Activated CD8-positive, alpha-beta T cell treated with anti-CD3 and anti-CD28 coated beads for 36 hours (primary cell): Measurements from ENCODE around the gene TESK2. TPM values are rescaled to one million over a fixed set of nuclear protein-coding genes. Genes with fewer than 3 reads are reported as not detected.

ENCODE experiments used
- ATAC-seq: fragments of 200-7000 bp; cut with Tn5 transposase; one replicate; pipeline ENCODE4 v1.10.0; 2021; ENCODE audit warnings: mild to moderate bottlenecking, moderate library complexity
- CTCF ChIA-PET: fragments of 350-600 bp; sonication (Branson Sonifier 250); formaldehyde crosslinking; loops from one replicate; lab custom pipeline; 2021; ENCODE audit warnings: antibody characterized with exemption; lab: Charles Lee
- POLR2A ChIA-PET: fragments of 350-600 bp; sonication (Branson Sonifier 250); formaldehyde crosslinking; loops from one replicate; lab custom pipeline; 2021; ENCODE audit warnings: antibody characterized with exemption; lab: Charles Lee
- DNase-seq: peaks from one replicate; pipeline ENCODE4 v3.0.0-alpha.2; 2020
- H3K27ac Mint-ChIP-seq: one replicate; pipeline ENCODE4 v1.8.0; 2021; ENCODE audit warnings: mild to moderate bottlenecking, mixed read lengths
- H3K27me3 Mint-ChIP-seq: one replicate; pipeline ENCODE4 v1.8.0; 2021; ENCODE audit warnings: mixed read lengths
- H3K36me3 Mint-ChIP-seq: one replicate; pipeline ENCODE4 v1.8.0; 2021; ENCODE audit warnings: low read depth, mixed read lengths
- H3K4me1 Mint-ChIP-seq: one replicate; pipeline ENCODE4 v1.8.0; 2021; ENCODE audit warnings: low read depth, mixed read lengths
- H3K4me3 Mint-ChIP-seq: one replicate; pipeline ENCODE4 v1.8.0; 2021; ENCODE audit warnings: mild to moderate bottlenecking, moderate library complexity, mixed read lengths
- H3K9me3 Mint-ChIP-seq: one replicate; pipeline ENCODE4 v1.8.0; 2021; ENCODE audit warnings: mixed read lengths
- CTCF ChIP-seq: fragments of 200-600 bp; IDR thresholded peaks from one replicate; pipeline ENCODE4 v1.8.0; 2022; ENCODE audit warnings: antibody characterized with exemption, mild to moderate bottlenecking
- intact Hi-C: fragments of 100-400 bp; cut with micrococcal nuclease; formaldehyde crosslinking; loops from one replicate; pipeline ENCODE4 v1.10.0; 2022
- total RNA-seq, 2 experiments: library from RNA; stranded (reverse); gene quantifications; one replicate each; pipeline ENCODE4 v1.2.3, GENCODE V29; 2021

Gene TESK2
- total RNA-seq, 2 experiments from 2014 or later, result 2.9 to 3.7 TPM

GRCh38 chr1:45331436-45332345, 159.3 kb downstream of the TESK2 start:
- peaks cover 27% of the 10 kb centered on the region for H3K4me1 Mint-ChIP-seq
- no peak for ATAC-seq
- CTCF ChIA-PET, result interaction anchor here (0.9 to 1.1 kb wide), 3 partner anchors 161 to 317 kb away, joined by 3 to 4 read pairs (median 3); no protein-coding TSS in a partner anchor

GRCh38 chr1:45329445-45329844, 161.5 kb downstream of the TESK2 start:
- CTCF ChIA-PET, result interaction anchor here (0.6 to 1.2 kb wide), 4 partner anchors 10 to 316 kb away, joined by 3 to 4 read pairs (median 3); no protein-coding TSS in a partner anchor
- H3K4me1 Mint-ChIP-seq, result peaks cover 15% of the 10 kb centered on the region
- POLR2A ChIA-PET, result interaction anchor here (0.8 to 10.0 kb wide), 2 partner anchors 12 to 15 kb away, joined by 3 to 238 read pairs; partner anchors contain the start of genes MUTYH and TOE1
- H3K27ac Mint-ChIP-seq, result peak overlapping the region; percentile 17
- no peak for TF ChIP-seq CTCF
- intact Hi-C loops, result no loop called here
- peak overlapping the region; percentile 27 for H3K4me3 Mint-ChIP-seq
- H3K9me3 Mint-ChIP-seq, result no peaks in the 10 kb centered on the region
- DNase-seq, result no peak
- peaks cover 39% of the 10 kb centered on the region for H3K36me3 Mint-ChIP-seq
- ATAC-seq, result no peak
- no peaks in the 10 kb centered on the region for H3K27me3 Mint-ChIP-seq

More at GRCh38 chr1:45331436-45332345, 159.3 kb downstream of the TESK2 start:
- DNase-seq, result no peak
- no peak overlapping the region for H3K4me3 Mint-ChIP-seq
- no peak for TF ChIP-seq CTCF
- POLR2A ChIA-PET, result interaction anchor here (1.3 to 10.0 kb wide), 2 partner anchors 10 to 27 kb away, joined by 3 to 238 read pairs; partner anchors contain the start of genes MUTYH and TOE1
- no peak overlapping the region for H3K27ac Mint-ChIP-seq
- H3K27me3 Mint-ChIP-seq, result no peaks in the 10 kb centered on the region
- intact Hi-C loops, result no loop called here
- peaks cover 43% of the 10 kb centered on the region for H3K36me3 Mint-ChIP-seq
- no peaks in the 10 kb centered on the region for H3K9me3 Mint-ChIP-seq

GRCh38 chr1:45328680-45329079, 162.3 kb downstream of the TESK2 start:
- peaks cover 11% of the 10 kb centered on the region for H3K4me1 Mint-ChIP-seq
- peak overlapping the region; percentile 50 for H3K27ac Mint-ChIP-seq
- H3K4me3 Mint-ChIP-seq, result peak overlapping the region; percentile 88
- ATAC-seq (no peak), DNase-seq (no peak)
- TF ChIP-seq CTCF, result no peak
- no peaks in the 10 kb centered on the region for H3K9me3 Mint-ChIP-seq
- ChIA-PET POLR2A (interaction anchor here (0.8 to 10.0 kb wide), 6 partner anchors 13 to 598 kb away, joined by 3 to 238 read pairs (median 6); partner anchors contain the start of genes MUTYH, PRDX1, RNU5D-1 and TOE1), CTCF (interaction anchor here (1.0 to 3.3 kb wide), 7 partner anchors 11 to 314 kb away, joined by 3 to 12 read pairs (median 5); no protein-coding TSS in a partner anchor)
- no peaks in the 10 kb centered on the region for H3K27me3 Mint-ChIP-seq
- H3K36me3 Mint-ChIP-seq, result peaks cover 33% of the 10 kb centered on the region
- intact Hi-C loops, result no loop called here

- DNase-seq, result peak; percentile 42
- peaks cover 11% of the 10 kb centered on the region for H3K4me1 Mint-ChIP-seq
These were observed 163.1 kb downstream of the TESK2 start for GRCh38 chr1:45327644-45328515.

More at GRCh38 chr1:45327644-45328515, 163.1 kb downstream of the TESK2 start:
- TF ChIP-seq CTCF, result no peak
- intact Hi-C loops, result no loop called here
- Mint-ChIP-seq H3K27ac (peak overlapping the region; percentile 78), H3K4me3 (peak overlapping the region; percentile 88), H3K9me3 (no peaks in the 10 kb centered on the region), H3K27me3 (no peaks in the 10 kb centered on the region), H3K36me3 (peaks cover 33% of the 10 kb centered on the region)
- ATAC-seq, result peak; percentile 22
- POLR2A ChIA-PET, result interaction anchor here (0.6 to 10.0 kb wide), 13 partner anchors 13 to 597 kb away, joined by 3 to 238 read pairs (median 4); partner anchors contain the start of genes HECTD3, MUTYH, NASP and PRDX1
- CTCF ChIA-PET, result interaction anchor here (1.0 to 3.3 kb wide), 10 partner anchors 12 to 313 kb away, joined by 3 to 13 read pairs (median 5); partner anchors contain the start of genes MUTYH and TOE1
